MCF 10A (cell line): ENCODE data around the gene MLANA. TPM values are rescaled to one million over a fixed set of nuclear protein-coding genes. Genes with fewer than 3 reads are reported as not detected.

Experiments
- BruUV-seq: library from RNA; stranded (reverse); fragments of 400-500 nt; replicated peaks from 2 replicates; lab custom pipeline; 2021; lab: Mats Ljungman, UMichigan
- CTCF ChIA-PET: fragments of 300-600 bp; sonication (Branson Sonifier 250); formaldehyde crosslinking; extraction: SDS; loops from one replicate; lab custom pipeline; 2021; ENCODE audit warnings: antibody characterized with exemption, inconsistent platforms; lab: Yijun Ruan, JAX
- POLR2A ChIA-PET: fragments of 300-600, 350-650 bp; sonication (Branson Sonifier 250); formaldehyde crosslinking; extraction: SDS; loops from one replicate; lab custom pipeline; 2020; ENCODE audit warnings: antibody characterized with exemption, inconsistent platforms; lab: Yijun Ruan, JAX
- DNase-seq: peaks from one replicate; pipeline ENCODE4 v3.0.0-alpha.2; 2018; ENCODE audit not compliant: unreplicated experiment
- H3K27ac Mint-ChIP-seq: one replicate; pipeline ENCODE4 v1.8.0; 2022; ENCODE audit warnings: mild to moderate bottlenecking, low read depth, mixed read lengths; ENCODE audit not compliant: unreplicated experiment
- H3K27me3 Mint-ChIP-seq: one replicate; pipeline ENCODE4 v1.8.0; 2022; ENCODE audit warnings: mixed read lengths; ENCODE audit not compliant: insufficient read depth, unreplicated experiment
- H3K36me3 Mint-ChIP-seq: one replicate; pipeline ENCODE4 v1.8.0; 2022; ENCODE audit warnings: mild to moderate bottlenecking, moderate library complexity, mixed read lengths; ENCODE audit not compliant: insufficient read depth, unreplicated experiment
- H3K4me1 Mint-ChIP-seq: one replicate; pipeline ENCODE4 v1.8.0; 2022; ENCODE audit warnings: mixed read lengths; ENCODE audit not compliant: insufficient read depth, unreplicated experiment
- H3K4me3 Mint-ChIP-seq: one replicate; pipeline ENCODE4 v1.8.0; 2022; ENCODE audit warnings: mild to moderate bottlenecking, moderate library complexity, mixed read lengths; ENCODE audit not compliant: unreplicated experiment
- H3K9me3 Mint-ChIP-seq: one replicate; pipeline ENCODE4 v1.8.0; 2022; ENCODE audit warnings: mixed read lengths; ENCODE audit not compliant: unreplicated experiment
- CTCF ChIP-seq: fragments of 200-600 bp; IDR thresholded peaks from one replicate; pipeline ENCODE4 v1.8.0; 2022; ENCODE audit warnings: antibody characterized with exemption, mild to moderate bottlenecking; ENCODE audit not compliant: unreplicated experiment
- intact Hi-C: fragments of 100-400 bp; cut with micrococcal nuclease; formaldehyde crosslinking; loops from 2 replicates; pipeline ENCODE4 v1.14.1; 2022
- total RNA-seq: library from RNA; stranded (reverse); gene quantifications from 2 replicates; pipeline ENCODE4 v1.2.3, GENCODE V29; 2022

The MLANA gene
- total RNA-seq, 1 experiment from 2014 or later, result not detected

GRCh38 chr9:5893591-5894236 is 3.0 kb downstream of the MLANA start:
- no TSS peak for BruUV-seq
- no peak overlapping the region for H3K4me3 Mint-ChIP-seq
- no peaks in the 10 kb centered on the region for H3K9me3 Mint-ChIP-seq
- H3K27ac Mint-ChIP-seq, result no peak overlapping the region
- TF ChIP-seq CTCF, result no peak
- no peaks in the 10 kb centered on the region for H3K4me1 Mint-ChIP-seq
- CTCF ChIA-PET, result interaction anchor here (1.1 to 1.5 kb wide), 3 partner anchors 96 to 412 kb away, joined by 4 to 6 read pairs (median 5); no protein-coding TSS in a partner anchor
- DNase-seq, result no peak
- POLR2A ChIA-PET, result no interaction called here
- H3K27me3 Mint-ChIP-seq, result peaks cover 10% of the 10 kb centered on the region
- no peaks in the 10 kb centered on the region for H3K36me3 Mint-ChIP-seq
- intact Hi-C loops, result no loop called here

GRCh38 chr9:5894237-5894959 is 3.7 kb downstream of the MLANA start:
- POLR2A ChIA-PET, result interaction anchor here (1.3 kb wide), 1 partner anchor 9 kb away, joined by 5 read pairs; no protein-coding TSS in a partner anchor
- no TSS peak for BruUV-seq
- no peaks in the 10 kb centered on the region for H3K9me3 Mint-ChIP-seq
- no peak overlapping the region for H3K27ac Mint-ChIP-seq
- no peak for DNase-seq
- H3K27me3 Mint-ChIP-seq, result peaks cover 3% of the 10 kb centered on the region
- H3K4me1 Mint-ChIP-seq, result no peaks in the 10 kb centered on the region
- peaks cover 5% of the 10 kb centered on the region for H3K36me3 Mint-ChIP-seq
- no peak for TF ChIP-seq CTCF
- CTCF ChIA-PET, result interaction anchor here (1.1 to 1.5 kb wide), 3 partner anchors 97 to 412 kb away, joined by 4 to 6 read pairs (median 5); no protein-coding TSS in a partner anchor
- no peak overlapping the region for H3K4me3 Mint-ChIP-seq
- intact Hi-C loops, result no loop called here

- ChIA-PET POLR2A (no interaction called here), CTCF (interaction anchor here (0.6 to 2.1 kb wide), 2 partner anchors 9 to 1112 kb away, joined by 3 to 24 read pairs; no protein-coding TSS in a partner anchor)
- Mint-ChIP-seq H3K27me3 (no peaks in the 10 kb centered on the region), H3K36me3 (peaks cover 6% of the 10 kb centered on the region), H3K9me3 (no peaks in the 10 kb centered on the region), H3K27ac (no peak overlapping the region), H3K4me1 (no peaks in the 10 kb centered on the region), H3K4me3 (no peak overlapping the region)
- intact Hi-C loops, result no loop called here
- TF ChIP-seq CTCF, result no peak
- no peak for DNase-seq
- BruUV-seq, result no TSS peak
Measured at GRCh38 chr9:5895782-5896181, 5.1 kb downstream of the MLANA start.

DNA sequence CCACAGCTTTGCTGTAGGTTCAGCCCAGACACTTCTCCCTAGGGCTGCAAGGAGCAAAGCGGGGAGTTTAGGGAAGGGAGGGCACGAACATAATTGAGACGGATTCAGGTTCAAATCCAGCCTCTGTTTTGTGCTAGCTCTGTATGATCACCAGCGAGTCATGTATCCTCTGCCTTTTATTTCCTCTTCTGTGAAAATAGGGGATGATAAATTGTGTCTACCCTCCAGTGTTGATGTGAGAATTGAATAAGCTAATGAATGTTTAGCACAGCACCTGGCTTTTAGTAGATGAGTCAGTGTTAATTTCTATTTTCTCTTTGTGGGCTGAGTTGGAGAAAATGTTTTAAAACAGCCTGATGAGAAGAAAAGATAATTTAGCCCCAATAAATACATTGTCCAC is 6.2 kb downstream of the MLANA start:
- POLR2A ChIA-PET, result interaction anchor here (1.8 kb wide), 1 partner anchor 17 kb away, joined by 5 read pairs; no protein-coding TSS in a partner anchor

More for the DNA sequence above, 6.2 kb downstream of the MLANA start:
- DNase-seq, result no peak
- Mint-ChIP-seq H3K4me3 (no peak overlapping the region), H3K4me1 (no peaks in the 10 kb centered on the region), H3K36me3 (peaks cover 6% of the 10 kb centered on the region), H3K27ac (no peak overlapping the region), H3K27me3 (no peaks in the 10 kb centered on the region), H3K9me3 (no peaks in the 10 kb centered on the region)
- intact Hi-C loops, result no loop called here
- CTCF ChIA-PET, result interaction anchor here (0.7 to 2.5 kb wide), 4 partner anchors 10 to 101 kb away, joined by 3 to 24 read pairs (median 10); no protein-coding TSS in a partner anchor
- BruUV-seq, result no TSS peak
- TF ChIP-seq CTCF, result no peak
